ENCODE data around the gene CDK6.
"Not testable (repeated sequence)": the region's sequence is repeated elsewhere in the genome, so short reads cannot be mapped to it uniquely, and the experiment has no call there.

The CDK6 gene

DNA sequence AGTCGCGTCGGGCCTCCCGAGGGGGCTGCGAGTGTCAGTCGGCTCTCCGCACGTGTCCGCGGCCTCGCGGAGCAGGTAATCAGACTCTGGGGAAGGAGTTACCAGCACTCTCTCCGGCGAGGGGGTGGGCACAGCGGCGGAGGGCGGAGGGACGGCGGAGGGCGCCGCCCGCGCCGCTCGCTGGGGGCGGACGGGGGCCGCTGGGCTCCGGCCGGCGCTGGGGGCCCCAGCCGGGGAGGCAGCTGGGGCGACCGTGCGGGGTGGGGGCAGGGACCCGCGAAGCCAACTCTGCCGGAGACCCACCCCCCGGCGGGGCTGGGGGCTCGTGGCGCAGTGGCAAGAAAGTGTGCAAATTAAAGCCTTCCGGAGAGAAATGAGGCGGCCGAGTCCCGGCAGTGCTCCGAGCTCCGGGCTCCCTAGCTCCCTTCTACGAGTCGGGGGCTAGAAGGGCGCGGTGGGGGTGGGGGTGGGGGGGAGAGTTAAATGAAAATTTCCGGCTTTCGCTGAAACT lies at the start of gene CDK6:
TSS of gene CDK6 (minus strand) at position 85 of the 511 bp plus-strand sequence. CDS start 3,250 bp downstream, outside the sequence.
- DNase-seq (ENCODE audit: low read depth): no peak

- not testable (repeated sequence) for DNase-seq (ENCODE audit: low read depth)
Measured at GRCh38 chr7:92886039-92886438, 49.7 kb upstream of the CDK6 start.

- DNase-seq (ENCODE audit: low read depth): no peak
Measured at GRCh38 chr7:92884218-92884617, 47.8 kb upstream of the CDK6 start.

DNA sequence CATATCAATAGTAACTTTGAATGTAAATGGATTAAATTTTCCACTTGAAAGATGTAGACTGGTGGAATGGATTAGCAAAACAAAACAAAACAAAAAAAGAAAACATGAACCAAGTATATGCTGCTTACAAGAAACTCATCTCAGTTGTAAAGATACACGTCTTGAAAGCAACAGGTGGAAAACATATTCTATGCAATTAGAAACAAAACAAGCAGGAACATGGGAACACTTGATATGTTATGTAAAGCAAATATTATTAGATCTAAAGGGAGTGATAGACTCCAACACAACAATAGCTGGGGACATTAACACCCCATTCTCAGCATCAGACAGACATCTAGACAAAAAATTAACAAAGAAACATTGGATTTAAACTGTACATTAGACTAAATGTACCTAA lies 46.4 kb upstream of the CDK6 start:
- DNase-seq (ENCODE audit: low read depth): no peak

DNA sequence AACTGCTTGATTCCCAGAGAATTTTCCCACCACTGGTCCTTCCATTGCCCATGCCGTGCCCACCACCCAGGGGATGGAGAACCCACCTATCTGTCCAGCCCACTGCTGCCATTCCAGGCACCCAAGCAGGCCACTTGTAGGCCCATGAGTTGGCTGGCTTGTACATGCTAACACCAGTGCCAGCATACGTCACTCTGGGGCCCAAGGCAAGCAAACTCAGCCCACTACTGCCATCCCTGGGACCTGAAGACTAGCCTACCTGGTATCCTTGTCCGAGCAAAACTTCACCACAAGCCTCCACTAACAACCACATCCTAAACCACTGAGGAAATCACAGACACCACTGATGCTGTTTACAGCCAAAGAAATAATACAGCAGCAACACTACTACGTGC lies 44.7 kb upstream of the CDK6 start:
- DNase-seq (ENCODE audit: low read depth): no peak

GRCh38 chr7:92880212-92881090 lies 44.1 kb upstream of the CDK6 start:
- DNase-seq (ENCODE audit: low read depth): no peak

GRCh38 chr7:92877367-92877766 lies 41.0 kb upstream of the CDK6 start:
- no peak for DNase-seq (ENCODE audit: low read depth)

DNA sequence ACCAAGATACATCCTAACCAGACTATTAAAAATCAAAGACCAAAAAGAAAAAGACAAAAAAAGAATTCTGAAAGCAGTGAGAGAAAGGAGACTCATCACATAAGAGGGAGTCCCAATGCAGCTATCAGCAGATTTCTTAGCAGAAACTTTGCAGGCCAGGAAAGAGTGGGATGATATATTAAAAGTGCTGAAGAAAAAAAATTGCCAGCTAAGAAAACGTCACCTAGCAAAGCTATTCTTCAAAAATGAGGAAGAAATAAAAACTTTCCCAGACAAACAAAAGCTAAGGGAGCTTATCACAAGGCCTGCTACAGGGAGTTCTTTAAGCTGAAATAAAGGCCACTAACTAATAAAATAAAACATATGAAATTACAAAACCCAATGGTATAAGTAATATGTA lies 40.5 kb upstream of the CDK6 start:
- DNase-seq (ENCODE audit: low read depth): no peak

DNA sequence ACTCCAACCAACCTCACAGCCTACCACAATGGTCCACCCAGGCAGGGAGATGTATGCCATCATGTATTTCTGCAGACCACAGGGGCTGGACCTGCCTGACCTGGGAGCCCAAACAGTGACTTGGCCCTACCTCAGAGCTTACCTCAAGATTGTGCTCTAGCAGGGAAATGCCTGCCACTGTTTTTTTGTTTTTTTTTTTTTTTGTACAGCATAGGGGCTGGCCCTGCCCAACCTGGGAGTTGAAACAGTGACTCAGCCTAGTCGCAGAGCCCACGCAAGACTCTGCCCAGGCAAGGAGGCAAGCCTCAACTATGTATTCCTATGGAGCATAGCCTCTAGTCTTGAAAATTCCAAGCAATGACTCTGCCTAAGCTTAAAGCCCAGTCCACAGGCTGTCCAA lies 39.3 kb upstream of the CDK6 start:
- DNase-seq (ENCODE audit: low read depth): no peak

DNA sequence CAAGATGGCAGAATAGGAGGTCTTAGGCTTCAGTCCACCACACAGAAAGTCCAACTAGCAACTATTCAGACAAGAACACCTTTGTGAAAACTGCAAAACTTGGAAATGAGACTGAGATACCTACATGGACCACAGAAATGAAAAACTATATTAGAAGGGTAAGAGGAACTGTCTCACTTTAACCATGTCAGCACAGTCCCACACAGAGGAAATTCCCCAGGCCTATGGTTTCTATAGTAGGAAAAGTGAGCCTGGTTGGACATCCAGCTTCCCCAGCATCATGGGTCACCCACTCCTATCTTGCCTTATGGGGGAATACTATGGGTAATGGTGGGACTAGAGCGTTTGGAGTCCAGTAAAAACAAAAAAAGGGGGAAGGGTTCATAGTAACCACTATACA lies 38.8 kb upstream of the CDK6 start:
- DNase-seq (ENCODE audit: low read depth): no peak

GRCh38 chr7:92874567-92874966 lies 38.2 kb upstream of the CDK6 start:
- no peak for DNase-seq (ENCODE audit: low read depth)

DNA sequence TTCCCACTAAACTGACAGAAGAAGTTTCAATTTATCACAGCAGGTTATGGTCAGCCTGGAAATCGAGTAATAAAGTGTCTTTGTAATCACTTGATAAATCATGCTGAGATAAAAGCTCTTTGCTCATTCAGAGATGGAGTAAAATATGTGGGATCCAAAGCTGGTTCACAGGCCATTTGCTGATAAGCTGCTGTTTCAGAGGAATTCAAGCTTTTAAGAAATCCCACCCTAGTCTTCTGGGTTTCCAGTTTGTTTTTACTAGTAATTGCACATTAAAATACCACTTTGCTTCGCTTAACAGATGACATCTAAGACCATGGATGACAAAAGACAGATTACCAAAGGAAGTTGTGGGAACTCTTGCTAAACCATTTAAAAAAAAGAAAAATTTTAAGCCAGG lies 37.4 kb upstream of the CDK6 start:
- DNase-seq (ENCODE audit: low read depth): no peak

- DNase-seq (ENCODE audit: low read depth): no peak
Measured at GRCh38 chr7:92872701-92873100, 36.3 kb upstream of the CDK6 start.

DNA sequence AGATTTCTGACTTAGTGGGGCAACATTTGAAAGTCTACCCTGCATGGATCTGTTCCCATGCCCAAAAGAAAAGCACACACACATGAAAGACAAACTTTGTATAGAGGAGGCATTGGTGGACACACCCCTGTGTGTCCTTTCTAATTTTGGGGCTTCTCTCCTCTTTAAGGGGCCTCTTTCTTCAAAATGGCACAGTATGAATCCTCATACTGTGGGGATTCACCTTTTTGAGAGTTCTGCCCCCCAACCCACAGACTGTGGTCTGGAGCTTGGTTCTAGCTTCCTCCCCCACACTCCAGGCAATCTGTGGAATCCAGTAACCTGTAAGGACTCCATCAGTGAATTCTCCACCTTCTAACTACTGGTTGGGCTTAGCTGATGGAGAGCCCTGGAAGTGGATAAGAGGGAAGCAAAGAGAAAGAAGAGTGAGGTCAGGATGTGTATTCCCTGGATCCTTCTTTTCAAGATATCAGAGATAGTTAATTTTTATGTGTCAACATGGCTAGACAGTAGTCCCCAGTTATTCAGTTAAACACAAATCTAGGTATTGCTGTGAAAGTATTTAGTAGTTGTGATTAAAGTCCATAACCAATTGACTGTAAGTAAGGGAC lies 32.4 kb upstream of the CDK6 start:
- DNase-seq (ENCODE audit: low read depth): no peak

- not testable (repeated sequence) for DNase-seq (ENCODE audit: low read depth)
Measured at GRCh38 chr7:92864169-92864568, 27.8 kb upstream of the CDK6 start.

GRCh38 chr7:92856436-92856835 lies 20.1 kb upstream of the CDK6 start:
- no peak for DNase-seq (ENCODE audit: low read depth)

DNA sequence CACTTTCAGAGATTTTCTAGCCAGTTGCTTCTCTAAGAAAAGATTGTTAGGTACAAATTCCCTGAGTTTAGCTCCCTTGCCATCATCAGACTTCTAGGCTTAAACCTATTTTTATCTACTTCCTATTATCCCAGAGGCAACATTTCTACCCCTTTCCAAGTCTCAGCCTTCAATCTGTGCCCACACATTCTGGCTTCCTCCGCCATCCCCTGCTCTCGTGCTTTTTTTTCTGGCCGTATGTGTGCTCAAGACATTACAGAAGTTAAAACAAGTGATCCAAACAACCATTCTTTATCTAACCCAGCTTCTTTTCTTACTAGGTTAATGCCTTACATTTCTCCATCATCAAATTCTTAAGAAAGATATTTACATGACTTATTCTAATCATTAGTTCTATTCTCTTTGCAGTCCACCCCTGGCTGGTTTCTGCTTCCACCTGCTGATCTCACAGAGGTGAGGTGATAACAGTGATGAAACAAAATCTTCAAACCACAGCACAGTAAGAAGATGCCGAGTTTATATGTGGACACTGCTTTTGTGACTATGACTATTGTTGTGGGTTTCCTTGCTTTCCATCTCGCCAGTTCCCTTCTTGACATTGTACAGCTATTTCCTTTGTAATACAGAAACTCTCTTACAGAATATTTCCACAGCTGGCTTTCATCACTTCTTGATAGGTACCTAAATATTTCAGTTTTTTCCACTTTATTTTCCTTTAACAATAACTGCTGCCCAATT lies 18.3 kb upstream of the CDK6 start:
- DNase-seq (ENCODE audit: low read depth): no peak

DNA sequence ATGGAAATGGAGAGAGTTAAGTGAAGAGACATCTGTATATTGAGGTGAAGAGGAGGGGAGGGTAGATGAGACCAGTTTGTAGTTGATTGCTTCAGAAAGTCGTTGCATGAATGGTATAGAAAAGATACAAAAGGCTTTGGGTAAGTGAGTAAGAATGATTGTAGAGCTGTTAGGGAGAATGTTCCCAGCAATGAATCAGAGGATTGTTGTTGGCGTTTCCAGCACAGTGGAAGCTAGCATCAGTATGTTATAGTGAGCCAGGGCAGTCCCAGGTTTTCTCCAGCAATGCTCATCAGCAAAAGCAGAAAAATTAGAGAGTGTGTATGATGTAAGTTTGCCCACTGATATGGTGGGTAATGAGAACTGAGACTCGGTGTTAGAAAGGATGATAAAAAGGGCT lies 15.4 kb upstream of the CDK6 start:
- DNase-seq (ENCODE audit: low read depth): no peak

GRCh38 chr7:92850516-92850915 lies 14.1 kb upstream of the CDK6 start:
- no peak for DNase-seq (ENCODE audit: low read depth)

- no peak for DNase-seq (ENCODE audit: low read depth)
Measured at GRCh38 chr7:92849322-92849721, 12.9 kb upstream of the CDK6 start.

- no peak for DNase-seq (ENCODE audit: low read depth)
Measured at GRCh38 chr7:92848851-92849250, 12.5 kb upstream of the CDK6 start.

GRCh38 chr7:92848441-92848840 lies 12.1 kb upstream of the CDK6 start:
- no peak for DNase-seq (ENCODE audit: low read depth)

- DNase-seq (ENCODE audit: low read depth): no peak
Measured at GRCh38 chr7:92847305-92847704, 10.9 kb upstream of the CDK6 start.

Data from fibroblast of the conjunctiva (primary cell).